WTC11 (cell line): Measurements from ENCODE around the gene ADARB2. TPM values are rescaled to one million over a fixed set of nuclear protein-coding genes. Genes with fewer than 3 reads are reported as not detected.

Experiments
- ATAC-seq: fragments of 200-7000 bp; cut with Tn5 transposase; 2 replicates; pipeline ENCODE4 v1.10.0; 2021; ENCODE audit warnings: mild to moderate bottlenecking, moderate library complexity
- CTCF ChIA-PET: fragments of 300-600 bp; sonication (Branson Sonifier 250); formaldehyde crosslinking; loops from one replicate; lab custom pipeline; 2021; ENCODE audit warnings: antibody characterized with exemption; lab: Charles Lee
- POLR2A ChIA-PET: fragments of 350-600 bp; sonication (Branson Sonifier 250); formaldehyde crosslinking; loops from one replicate; lab custom pipeline; 2021; ENCODE audit warnings: antibody characterized with exemption; lab: Charles Lee
- DNase-seq: peaks from one replicate; pipeline ENCODE4 v3.0.0; 2021; ENCODE audit warnings: low spot score
- H3K27ac Mint-ChIP-seq: 2 replicates; pipeline ENCODE4 v1.8.0; 2021; ENCODE audit warnings: mixed read lengths
- H3K27me3 Mint-ChIP-seq: 2 replicates; pipeline ENCODE4 v1.8.0; 2021; ENCODE audit warnings: low read depth, mild to moderate bottlenecking, moderate library complexity, mixed read lengths
- H3K36me3 Mint-ChIP-seq: 2 replicates; pipeline ENCODE4 v1.8.0; 2021; ENCODE audit warnings: mixed read lengths
- H3K4me1 Mint-ChIP-seq: 2 replicates; pipeline ENCODE4 v1.8.0; 2022; ENCODE audit warnings: mixed read lengths
- H3K4me3 Mint-ChIP-seq: 2 replicates; pipeline ENCODE4 v1.8.0; 2021; ENCODE audit warnings: mild to moderate bottlenecking, moderate library complexity, mixed read lengths
- H3K9me3 Mint-ChIP-seq: 2 replicates; pipeline ENCODE4 v1.8.0; 2021; ENCODE audit warnings: mixed read lengths
- AR ChIP-seq: fragments of 250-450 bp; sonication (Bioruptor Pico); IDR thresholded peaks from 2 replicates; pipeline ENCODE4 v1.9.0; 2021; ENCODE audit warnings: mild to moderate bottlenecking
- ATF3 ChIP-seq: sonication (generic); formaldehyde crosslinking; conservative IDR thresholded peaks from 2 replicates; pipeline ENCODE4 v1.8.1; 2022; ENCODE audit warnings: mild to moderate bottlenecking, missing genetic modification reagents
- CDX4 ChIP-seq: fragments of 250-450 bp; sonication (Bioruptor Pico); IDR thresholded peaks from 2 replicates; pipeline ENCODE4 v1.9.0; 2021; ENCODE audit warnings: moderate library complexity, mild to moderate bottlenecking, inconsistent platforms, borderline replicate concordance
- ELF4 ChIP-seq: sonication (generic); formaldehyde crosslinking; IDR thresholded peaks from 2 replicates; pipeline ENCODE4 v1.8.1; 2022; ENCODE audit warnings: low read depth, mild to moderate bottlenecking, moderate library complexity, missing genetic modification reagents
- GABPB1 ChIP-seq: sonication (generic); formaldehyde crosslinking; IDR thresholded peaks from 2 replicates; pipeline ENCODE4 v1.8.1; 2023; ENCODE audit warnings: mild to moderate bottlenecking, missing genetic modification reagents
- HMGXB4 ChIP-seq: sonication (generic); formaldehyde crosslinking; IDR thresholded peaks from 2 replicates; pipeline ENCODE4 v1.8.1; 2023; ENCODE audit warnings: mild to moderate bottlenecking, moderate library complexity, missing genetic modification reagents
- MAX ChIP-seq: sonication (generic); formaldehyde crosslinking; IDR thresholded peaks from 2 replicates; pipeline ENCODE4 v1.8.0; 2022; ENCODE audit warnings: mild to moderate bottlenecking, missing genetic modification reagents
- MYBL2 ChIP-seq: sonication (generic); formaldehyde crosslinking; IDR thresholded peaks from 2 replicates; pipeline ENCODE4 v1.8.1; 2023; ENCODE audit warnings: mild to moderate bottlenecking, moderate library complexity, missing genetic modification reagents
- NFATC4 ChIP-seq: fragments of 250-450 bp; sonication (Bioruptor Pico); IDR thresholded peaks from 2 replicates; pipeline ENCODE4 v1.9.0; 2021; ENCODE audit warnings: mild to moderate bottlenecking
- NFE2L1 ChIP-seq: sonication (generic); formaldehyde crosslinking; IDR thresholded peaks from 2 replicates; pipeline ENCODE4 v1.8.1; 2023; ENCODE audit warnings: missing genetic modification reagents
- NFYB ChIP-seq: sonication (generic); formaldehyde crosslinking; conservative IDR thresholded peaks from 2 replicates; pipeline ENCODE4 v1.8.0; 2022; ENCODE audit warnings: low read depth, missing genetic modification reagents
- NR3C1 ChIP-seq: sonication (generic); formaldehyde crosslinking; conservative IDR thresholded peaks from 2 replicates; pipeline ENCODE4 v1.8.1; 2023; ENCODE audit warnings: low read depth, mild to moderate bottlenecking, missing genetic modification reagents
- OVOL2 ChIP-seq: fragments of 250-450 bp; sonication (Bioruptor Pico); IDR thresholded peaks from 2 replicates; pipeline ENCODE4 v1.9.0; 2021; ENCODE audit warnings: mild to moderate bottlenecking, borderline replicate concordance
- PRRX2 ChIP-seq: fragments of 250-450 bp; sonication (Bioruptor Pico); IDR thresholded peaks from 2 replicates; pipeline ENCODE4 v1.8.0; 2021; ENCODE audit warnings: mild to moderate bottlenecking
- RELA ChIP-seq: sonication (generic); formaldehyde crosslinking; IDR thresholded peaks from 2 replicates; pipeline ENCODE4 v1.8.1; 2022; ENCODE audit warnings: missing genetic modification reagents, mild to moderate bottlenecking, borderline replicate concordance
- TP53 ChIP-seq: sonication (generic); formaldehyde crosslinking; IDR thresholded peaks from 2 replicates; pipeline ENCODE4 v1.8.1; 2023; ENCODE audit warnings: mild to moderate bottlenecking, missing genetic modification reagents
- USF2 ChIP-seq: sonication (generic); formaldehyde crosslinking; IDR thresholded peaks from 2 replicates; pipeline ENCODE4 v1.8.1; 2023; ENCODE audit warnings: mild to moderate bottlenecking, missing genetic modification reagents, moderate library complexity
- ZSCAN18 ChIP-seq: fragments of 250-450 bp; sonication (Bioruptor Pico); IDR thresholded peaks from 2 replicates; pipeline ENCODE4 v2.1.2; 2022; ENCODE audit warnings: mild to moderate bottlenecking, moderate library complexity
- total RNA-seq: library from RNA; stranded (reverse); gene quantifications from 3 replicates; pipeline ENCODE4 v1.2.3, GENCODE V29; 2021
- TF ChIP-seq, protein P1 (sequence below): sonication (generic); formaldehyde crosslinking; IDR thresholded peaks from 2 replicates; pipeline ENCODE4 v1.8.0; 2022; ENCODE audit warnings: mild to moderate bottlenecking, missing genetic modification reagents
- TF ChIP-seq, protein P2 (sequence below): fragments of 200-600 bp; IDR thresholded peaks from 2 replicates; pipeline ENCODE4 v1.8.0; 2022; ENCODE audit warnings: antibody characterized with exemption

ADARB2 gene
- total RNA-seq, 1 experiment from 2014 or later = 3.7 TPM

- no peak overlapping the region for H3K4me3 Mint-ChIP-seq
- H3K4me1 Mint-ChIP-seq = peaks cover 36% of the 10 kb centered on the region
- no peak overlapping the region for H3K27ac Mint-ChIP-seq
- peaks cover 7% of the 10 kb centered on the region for H3K27me3 Mint-ChIP-seq
- ATAC-seq (no peak; the same call in 1 of the 2 replicates), DNase-seq (no peak)
- TF ChIP-seq NFE2L1 (CRISPR knock-in tag) (no peak), ELF4 (CRISPR knock-in tag) (no peak), NFYB (CRISPR knock-in tag) (no peak), GABPB1 (CRISPR knock-in tag) (no peak), NFATC4 (CRISPR knock-in tag) (no peak), CDX4 (CRISPR knock-in tag) (no peak), PRRX2 (CRISPR knock-in tag) (no peak), NR3C1 (CRISPR knock-in tag) (no peak), ZSCAN18 (no peak), HMGXB4 (CRISPR knock-in tag) (no peak), USF2 (CRISPR knock-in tag) (no peak), RELA (CRISPR knock-in tag) (no peak), TP53 (no peak), AR (CRISPR knock-in tag) (no peak), OVOL2 (CRISPR knock-in tag) (no peak), MAX (CRISPR knock-in tag) (no peak), MYBL2 (CRISPR knock-in tag) (no peak), ATF3 (CRISPR knock-in tag) (no peak)
- TF ChIP-seq, protein P1, sequence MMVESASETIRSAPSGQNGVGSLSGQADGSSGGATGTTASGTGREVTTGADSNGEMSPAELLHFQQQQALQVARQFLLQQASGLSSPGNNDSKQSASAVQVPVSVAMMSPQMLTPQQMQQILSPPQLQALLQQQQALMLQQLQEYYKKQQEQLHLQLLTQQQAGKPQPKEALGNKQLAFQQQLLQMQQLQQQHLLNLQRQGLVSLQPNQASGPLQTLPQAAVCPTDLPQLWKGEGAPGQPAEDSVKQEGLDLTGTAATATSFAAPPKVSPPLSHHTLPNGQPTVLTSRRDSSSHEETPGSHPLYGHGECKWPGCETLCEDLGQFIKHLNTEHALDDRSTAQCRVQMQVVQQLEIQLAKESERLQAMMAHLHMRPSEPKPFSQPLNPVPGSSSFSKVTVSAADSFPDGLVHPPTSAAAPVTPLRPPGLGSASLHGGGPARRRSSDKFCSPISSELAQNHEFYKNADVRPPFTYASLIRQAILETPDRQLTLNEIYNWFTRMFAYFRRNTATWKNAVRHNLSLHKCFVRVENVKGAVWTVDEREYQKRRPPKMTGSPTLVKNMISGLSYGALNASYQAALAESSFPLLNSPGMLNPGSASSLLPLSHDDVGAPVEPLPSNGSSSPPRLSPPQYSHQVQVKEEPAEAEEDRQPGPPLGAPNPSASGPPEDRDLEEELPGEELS = no peak
- TF ChIP-seq, protein P2, sequence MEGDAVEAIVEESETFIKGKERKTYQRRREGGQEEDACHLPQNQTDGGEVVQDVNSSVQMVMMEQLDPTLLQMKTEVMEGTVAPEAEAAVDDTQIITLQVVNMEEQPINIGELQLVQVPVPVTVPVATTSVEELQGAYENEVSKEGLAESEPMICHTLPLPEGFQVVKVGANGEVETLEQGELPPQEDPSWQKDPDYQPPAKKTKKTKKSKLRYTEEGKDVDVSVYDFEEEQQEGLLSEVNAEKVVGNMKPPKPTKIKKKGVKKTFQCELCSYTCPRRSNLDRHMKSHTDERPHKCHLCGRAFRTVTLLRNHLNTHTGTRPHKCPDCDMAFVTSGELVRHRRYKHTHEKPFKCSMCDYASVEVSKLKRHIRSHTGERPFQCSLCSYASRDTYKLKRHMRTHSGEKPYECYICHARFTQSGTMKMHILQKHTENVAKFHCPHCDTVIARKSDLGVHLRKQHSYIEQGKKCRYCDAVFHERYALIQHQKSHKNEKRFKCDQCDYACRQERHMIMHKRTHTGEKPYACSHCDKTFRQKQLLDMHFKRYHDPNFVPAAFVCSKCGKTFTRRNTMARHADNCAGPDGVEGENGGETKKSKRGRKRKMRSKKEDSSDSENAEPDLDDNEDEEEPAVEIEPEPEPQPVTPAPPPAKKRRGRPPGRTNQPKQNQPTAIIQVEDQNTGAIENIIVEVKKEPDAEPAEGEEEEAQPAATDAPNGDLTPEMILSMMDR = no peak
- no peaks in the 10 kb centered on the region for H3K36me3 Mint-ChIP-seq
- ChIA-PET CTCF (interaction anchor here (1.0 to 1.2 kb wide), 2 partner anchors 109 to 149 kb away, joined by 3 read pairs; no protein-coding TSS in a partner anchor), POLR2A (no interaction called here)
- no peaks in the 10 kb centered on the region for H3K9me3 Mint-ChIP-seq
Measured at GRCh38 chr10:1605999-1606940, 131.1 kb downstream of the ADARB2 start.
